K562 (cell line): ENCODE results near the gene KCNC4.

Source experiments
- ARID4B ChIP-seq: sonication (generic); formaldehyde crosslinking; IDR thresholded peaks from 2 replicates; pipeline ENCODE4 v1.8.0; 2022; ENCODE audit warnings: mild to moderate bottlenecking, missing genetic modification reagents
- ATF1 ChIP-seq, 2 experiments: fragments of 450-650 bp in 1 of 2; IDR thresholded peaks; 2 replicates each; pipeline ENCODE4 v1.6.1; 2016; ENCODE audit warnings: missing compliant biosample characterization in 1 of 2, missing genetic modification characterization in 1 of 2
- CTCF ChIP-seq, 3 experiments: IDR thresholded peaks in 2 of 3; conservative IDR thresholded peaks in 1 of 3; 2 replicates each; pipeline ENCODE4 v1.5.1; 2011 to 2012; ENCODE audit warnings: low read length in 3 of 3, mild to moderate bottlenecking in 3 of 3, control low read depth in 2 of 3, improper control_type of control experiment in 1 of 3, inconsistent platforms in 1 of 3, low read depth in 1 of 3, mixed read lengths in 1 of 3, moderate library complexity in 1 of 3; ENCODE audit not compliant: insufficient read depth in 2 of 3
- GABPA ChIP-seq: fragments of 200-800 bp; sonication (Bioruptor generic); conservative IDR thresholded peaks from 2 replicates; pipeline ENCODE4 v1.6.1; 2016; ENCODE audit warnings: low read depth, missing genetic modification characterization, missing compliant biosample characterization
- GTF2F1 ChIP-seq: IDR thresholded peaks from 2 replicates; pipeline ENCODE4 v1.6.1; 2011; ENCODE audit warnings: low read depth, low read length, improper control_type of control experiment
- PHB2 ChIP-seq: fragments of 450-650 bp; IDR thresholded peaks from 2 replicates; pipeline ENCODE4 v1.6.1; 2017; ENCODE audit warnings: low read depth
- POLR2A ChIP-seq: fragments of 450-650 bp; conservative IDR thresholded peaks from 2 replicates; pipeline ENCODE4 v1.6.1; 2016
- RFX5 ChIP-seq: IDR thresholded peaks from 2 replicates; pipeline ENCODE4 v1.6.1; 2011; ENCODE audit warnings: low read depth, mild to moderate bottlenecking, improper control_type of control experiment, low read length
- SMARCA4 ChIP-seq: fragments of 450-650 bp; IDR thresholded peaks from 2 replicates; pipeline ENCODE4 v1.6.1; 2016
- SMARCB1 ChIP-seq: IDR thresholded peaks from 2 replicates; pipeline ENCODE4 v1.6.1; 2011; ENCODE audit warnings: improper control_type of control experiment, low read depth; ENCODE audit not compliant: insufficient read length
- ZNF124 ChIP-seq: sonication (generic); formaldehyde crosslinking; IDR thresholded peaks from 2 replicates; pipeline ENCODE4 v1.8.1; 2022; ENCODE audit warnings: missing genetic modification reagents

DNA sequence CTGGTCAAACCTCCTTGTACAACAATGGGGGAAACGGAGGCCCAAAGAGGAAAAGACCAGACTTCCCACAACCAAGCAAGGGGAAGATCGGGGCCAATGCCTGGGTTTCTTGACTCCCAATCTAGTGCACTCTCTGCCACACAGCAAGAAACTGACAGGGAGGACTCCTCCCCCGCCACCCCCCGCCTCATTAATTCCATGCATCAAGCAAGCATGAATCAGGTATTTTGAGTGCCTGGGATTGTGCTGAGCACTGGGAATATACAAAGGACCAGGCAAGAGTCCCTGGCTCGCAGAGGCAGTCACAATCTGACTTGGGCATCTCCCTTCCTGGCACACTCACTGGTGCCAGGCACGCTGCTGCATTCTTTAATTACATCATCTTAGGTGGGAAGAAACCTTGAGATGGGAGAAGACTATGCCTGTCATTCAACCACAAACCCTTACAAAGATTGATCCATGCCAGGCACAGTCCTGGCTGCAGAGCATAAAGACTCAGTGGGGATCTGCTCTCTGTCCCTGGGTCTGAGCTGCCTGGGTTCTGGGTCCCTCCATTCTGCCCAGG, 4.4 kb upstream of the KCNC4 start:
- no peak for TF ChIP-seq SMARCB1
- TF ChIP-seq ZNF124 (CRISPR knock-in tag): no peak
- TF ChIP-seq ATF1 (CRISPR knock-in tag; IDR thresholded peaks at IDR 0.05): no peak
- TF ChIP-seq ATF1 (tag; IDR thresholded peaks at IDR 0.05): no peak
- TF ChIP-seq PHB2: no peak
- TF ChIP-seq GABPA (tag): no peak
- no peak for TF ChIP-seq SMARCA4
- TF ChIP-seq POLR2A: no peak
- TF ChIP-seq ARID4B (CRISPR knock-in tag): no peak
- no peak for TF ChIP-seq GTF2F1
- TF ChIP-seq RFX5: no peak
- TF ChIP-seq CTCF (IDR thresholded peaks at IDR 0.05 in 2 of 3, conservative IDR thresholded peaks at IDR 0.05 in 1 of 3; ENCODE audit: insufficient read depth in 2 of 3, low read depth in 1 of 3, low read length in 3 of 3): no peak
